ENCODE data around the gene HOXA1.

Gene HOXA1

DNA sequence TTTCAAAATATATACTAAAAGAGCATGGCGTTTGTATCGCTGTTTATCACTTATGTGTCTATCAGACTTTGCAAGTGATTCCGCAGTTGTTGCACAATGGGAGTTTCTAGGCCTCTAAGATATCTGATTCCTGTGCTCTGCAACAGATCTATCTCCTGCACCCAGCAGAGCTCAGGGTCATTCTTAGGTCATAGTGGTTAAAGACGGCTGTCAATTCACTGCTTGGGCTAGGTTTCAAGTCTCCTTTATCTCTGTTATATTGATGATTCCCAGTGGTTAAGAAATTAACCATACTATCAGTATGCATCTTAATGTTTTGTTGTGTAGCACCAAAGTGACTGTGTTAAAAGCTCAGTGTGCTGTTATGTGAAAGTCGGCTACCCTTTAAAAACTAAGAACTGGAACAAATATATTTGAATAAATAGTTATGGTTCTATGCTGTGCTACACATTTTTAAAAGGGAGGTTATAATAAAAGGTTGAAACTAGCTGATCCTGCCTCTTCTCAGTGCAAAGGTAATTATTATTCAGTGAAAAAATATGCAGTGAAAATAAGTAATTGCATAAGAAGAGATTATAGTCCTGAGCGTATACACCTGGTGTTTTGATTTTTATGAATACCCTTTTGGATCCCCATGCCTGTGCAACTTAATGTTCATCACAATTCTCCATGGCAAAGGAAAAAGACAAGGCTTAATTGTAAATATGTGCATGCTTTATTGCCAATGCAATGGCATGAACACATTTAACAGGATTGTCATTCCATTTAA, 24.0 kb downstream of the HOXA1 start:
- no peak for TF ChIP-seq CSDC2 (CRISPR knock-in tag; IDR thresholded peaks at IDR 0.05)
- no peak for TF ChIP-seq TOX (CRISPR knock-in tag; IDR thresholded peaks at IDR 0.05; ENCODE audit: borderline replicate concordance)
- TF ChIP-seq GLIS3 (CRISPR knock-in tag; IDR thresholded peaks at IDR 0.05) = no peak
- no peak for TF ChIP-seq ARNTL (CRISPR knock-in tag; IDR thresholded peaks at IDR 0.05; ENCODE audit: borderline replicate concordance, low read depth)
- TF ChIP-seq, protein P1, sequence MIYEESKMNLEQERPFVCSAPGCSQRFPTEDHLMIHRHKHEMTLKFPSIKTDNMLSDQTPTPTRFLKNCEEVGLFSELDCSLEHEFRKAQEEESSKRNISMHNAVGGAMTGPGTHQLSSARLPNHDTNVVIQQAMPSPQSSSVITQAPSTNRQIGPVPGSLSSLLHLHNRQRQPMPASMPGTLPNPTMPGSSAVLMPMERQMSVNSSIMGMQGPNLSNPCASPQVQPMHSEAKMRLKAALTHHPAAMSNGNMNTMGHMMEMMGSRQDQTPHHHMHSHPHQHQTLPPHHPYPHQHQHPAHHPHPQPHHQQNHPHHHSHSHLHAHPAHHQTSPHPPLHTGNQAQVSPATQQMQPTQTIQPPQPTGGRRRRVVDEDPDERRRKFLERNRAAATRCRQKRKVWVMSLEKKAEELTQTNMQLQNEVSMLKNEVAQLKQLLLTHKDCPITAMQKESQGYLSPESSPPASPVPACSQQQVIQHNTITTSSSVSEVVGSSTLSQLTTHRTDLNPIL (CRISPR knock-in tag; IDR thresholded peaks at IDR 0.05; ENCODE audit: low read depth) = no peak
- TF ChIP-seq ZC3H10 (CRISPR knock-in tag; IDR thresholded peaks at IDR 0.05) = no peak
- no peak for TF ChIP-seq ZFP3 (CRISPR knock-in tag; IDR thresholded peaks at IDR 0.05)
- TF ChIP-seq OSR1 (CRISPR knock-in tag; IDR thresholded peaks at IDR 0.05) = no peak
- no peak for TF ChIP-seq ZFP30 (CRISPR knock-in tag; IDR thresholded peaks at IDR 0.05)
- TF ChIP-seq ZNF565 (CRISPR knock-in tag; conservative IDR thresholded peaks at IDR 0.05; ENCODE audit: low read depth) = no peak
- TF ChIP-seq TCF4 (CRISPR knock-in tag; IDR thresholded peaks at IDR 0.05; ENCODE audit: borderline replicate concordance) = no peak
- TF ChIP-seq, protein P2, sequence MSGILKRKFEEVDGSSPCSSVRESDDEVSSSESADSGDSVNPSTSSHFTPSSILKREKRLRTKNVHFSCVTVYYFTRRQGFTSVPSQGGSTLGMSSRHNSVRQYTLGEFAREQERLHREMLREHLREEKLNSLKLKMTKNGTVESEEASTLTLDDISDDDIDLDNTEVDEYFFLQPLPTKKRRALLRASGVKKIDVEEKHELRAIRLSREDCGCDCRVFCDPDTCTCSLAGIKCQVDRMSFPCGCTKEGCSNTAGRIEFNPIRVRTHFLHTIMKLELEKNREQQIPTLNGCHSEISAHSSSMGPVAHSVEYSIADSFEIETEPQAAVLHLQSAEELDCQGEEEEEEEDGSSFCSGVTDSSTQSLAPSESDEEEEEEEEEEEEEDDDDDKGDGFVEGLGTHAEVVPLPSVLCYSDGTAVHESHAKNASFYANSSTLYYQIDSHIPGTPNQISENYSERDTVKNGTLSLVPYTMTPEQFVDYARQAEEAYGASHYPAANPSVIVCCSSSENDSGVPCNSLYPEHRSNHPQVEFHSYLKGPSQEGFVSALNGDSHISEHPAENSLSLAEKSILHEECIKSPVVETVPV (CRISPR knock-in tag; IDR thresholded peaks at IDR 0.05) = no peak
- no peak for TF ChIP-seq SNAI2 (CRISPR knock-in tag; IDR thresholded peaks at IDR 0.05)
- no peak for TF ChIP-seq PPARA (CRISPR knock-in tag; IDR thresholded peaks at IDR 0.05; ENCODE audit: borderline replicate concordance)
- TF ChIP-seq BACH2 (CRISPR knock-in tag; IDR thresholded peaks at IDR 0.05; ENCODE audit: borderline replicate concordance) = no peak
- TF ChIP-seq, protein P3, sequence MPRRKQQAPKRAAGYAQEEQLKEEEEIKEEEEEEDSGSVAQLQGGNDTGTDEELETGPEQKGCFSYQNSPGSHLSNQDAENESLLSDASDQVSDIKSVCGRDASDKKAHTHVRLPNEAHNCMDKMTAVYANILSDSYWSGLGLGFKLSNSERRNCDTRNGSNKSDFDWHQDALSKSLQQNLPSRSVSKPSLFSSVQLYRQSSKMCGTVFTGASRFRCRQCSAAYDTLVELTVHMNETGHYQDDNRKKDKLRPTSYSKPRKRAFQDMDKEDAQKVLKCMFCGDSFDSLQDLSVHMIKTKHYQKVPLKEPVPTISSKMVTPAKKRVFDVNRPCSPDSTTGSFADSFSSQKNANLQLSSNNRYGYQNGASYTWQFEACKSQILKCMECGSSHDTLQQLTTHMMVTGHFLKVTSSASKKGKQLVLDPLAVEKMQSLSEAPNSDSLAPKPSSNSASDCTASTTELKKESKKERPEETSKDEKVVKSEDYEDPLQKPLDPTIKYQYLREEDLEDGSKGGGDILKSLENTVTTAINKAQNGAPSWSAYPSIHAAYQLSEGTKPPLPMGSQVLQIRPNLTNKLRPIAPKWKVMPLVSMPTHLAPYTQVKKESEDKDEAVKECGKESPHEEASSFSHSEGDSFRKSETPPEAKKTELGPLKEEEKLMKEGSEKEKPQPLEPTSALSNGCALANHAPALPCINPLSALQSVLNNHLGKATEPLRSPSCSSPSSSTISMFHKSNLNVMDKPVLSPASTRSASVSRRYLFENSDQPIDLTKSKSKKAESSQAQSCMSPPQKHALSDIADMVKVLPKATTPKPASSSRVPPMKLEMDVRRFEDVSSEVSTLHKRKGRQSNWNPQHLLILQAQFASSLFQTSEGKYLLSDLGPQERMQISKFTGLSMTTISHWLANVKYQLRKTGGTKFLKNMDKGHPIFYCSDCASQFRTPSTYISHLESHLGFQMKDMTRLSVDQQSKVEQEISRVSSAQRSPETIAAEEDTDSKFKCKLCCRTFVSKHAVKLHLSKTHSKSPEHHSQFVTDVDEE (CRISPR knock-in tag; IDR thresholded peaks at IDR 0.05) = no peak
- ATAC-seq = no peak

DNA sequence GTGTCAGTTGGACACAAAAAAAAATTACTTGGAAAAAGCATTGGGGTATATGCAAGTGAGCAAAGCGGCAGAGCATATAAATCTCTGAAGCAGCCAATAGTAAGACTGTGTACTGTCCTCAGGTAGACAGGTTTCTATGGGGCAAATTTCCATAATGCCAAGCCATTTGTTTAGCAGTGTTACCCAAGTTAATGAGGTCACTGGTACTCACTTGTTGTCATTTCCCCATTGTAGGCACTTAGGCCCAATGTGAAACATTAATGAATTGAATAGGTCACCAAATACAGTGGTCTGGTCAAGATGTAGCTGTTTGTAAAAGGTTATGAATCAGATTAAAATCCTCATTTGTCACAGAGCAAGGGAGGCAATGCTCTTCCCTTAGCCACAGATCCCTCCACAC, 27.5 kb downstream of the HOXA1 start:
- TF ChIP-seq, protein P1 (CRISPR knock-in tag; IDR thresholded peaks at IDR 0.05; ENCODE audit: low read depth) = no peak
- TF ChIP-seq ZNF8 (CRISPR knock-in tag; IDR thresholded peaks at IDR 0.05) (no peak), CSDC2 (CRISPR knock-in tag; IDR thresholded peaks at IDR 0.05) (no peak), RARB (CRISPR knock-in tag; IDR thresholded peaks at IDR 0.05) (no peak), SNAI2 (CRISPR knock-in tag; IDR thresholded peaks at IDR 0.05) (no peak), ISL1 (CRISPR knock-in tag; IDR thresholded peaks at IDR 0.05) (no peak)
- TF ChIP-seq, protein P2 (CRISPR knock-in tag; IDR thresholded peaks at IDR 0.05) = no peak
- TF ChIP-seq, protein P4, sequence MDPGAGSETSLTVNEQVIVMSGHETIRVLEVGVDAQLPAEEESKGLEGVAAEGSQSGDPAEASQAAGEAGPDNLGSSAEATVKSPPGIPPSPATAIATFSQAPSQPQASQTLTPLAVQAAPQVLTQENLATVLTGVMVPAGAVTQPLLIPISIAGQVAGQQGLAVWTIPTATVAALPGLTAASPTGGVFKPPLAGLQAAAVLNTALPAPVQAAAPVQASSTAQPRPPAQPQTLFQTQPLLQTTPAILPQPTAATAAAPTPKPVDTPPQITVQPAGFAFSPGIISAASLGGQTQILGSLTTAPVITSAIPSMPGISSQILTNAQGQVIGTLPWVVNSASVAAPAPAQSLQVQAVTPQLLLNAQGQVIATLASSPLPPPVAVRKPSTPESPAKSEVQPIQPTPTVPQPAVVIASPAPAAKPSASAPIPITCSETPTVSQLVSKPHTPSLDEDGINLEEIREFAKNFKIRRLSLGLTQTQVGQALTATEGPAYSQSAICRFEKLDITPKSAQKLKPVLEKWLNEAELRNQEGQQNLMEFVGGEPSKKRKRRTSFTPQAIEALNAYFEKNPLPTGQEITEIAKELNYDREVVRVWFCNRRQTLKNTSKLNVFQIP (CRISPR knock-in tag; IDR thresholded peaks at IDR 0.05; ENCODE audit: borderline replicate concordance, low read depth) = no peak
- ATAC-seq = no peak
